Measurements from ENCODE around the gene SEMA3G.

The SEMA3G gene

GRCh38 chr3:52458031-52458760, 13.3 kb upstream of the SEMA3G start:
- Histone ChIP-seq H3K9me3 (ENCODE audit: control insufficient read depth, insufficient read depth, low read depth, low read length) (no peaks in the 10 kb centered on the region), H3K36me3 (ENCODE audit: control insufficient read depth, insufficient read depth, low read length) (peaks cover 48% of the 10 kb centered on the region), H3K4me3 (ENCODE audit: low read depth, low read length) (no peak overlapping the region), H3K27me3 (ENCODE audit: control insufficient read depth, insufficient read depth, low read length) (no peaks in the 10 kb centered on the region), H3K9ac (ENCODE audit: low read length) (no peak overlapping the region), H3K27ac (ENCODE audit: low read depth, low read length) (no peak overlapping the region), H3K4me1 (ENCODE audit: control insufficient read depth, insufficient read depth, low read length) (peaks cover 27% of the 10 kb centered on the region)

DNA sequence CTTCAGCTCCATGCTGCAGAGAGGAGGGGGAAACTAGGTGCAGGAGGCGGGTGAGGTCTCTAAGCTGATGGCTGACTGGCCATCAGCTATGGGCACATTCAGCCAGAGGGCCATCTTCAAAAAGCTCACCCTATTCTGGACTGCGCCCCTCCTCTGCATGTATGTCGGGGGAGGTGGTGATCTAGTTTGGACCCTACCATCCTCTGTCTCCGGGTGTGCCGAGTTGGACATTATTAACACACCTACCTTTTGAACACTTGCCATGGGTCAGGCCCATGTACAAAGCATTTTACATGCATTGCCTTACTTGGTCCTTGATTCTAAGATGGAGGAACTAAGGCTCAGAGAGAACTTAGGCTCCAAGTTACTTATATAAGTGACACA, 11.9 kb upstream of the SEMA3G start:
- Histone ChIP-seq H3K4me3 (ENCODE audit: low read depth, low read length) (peak overlapping the region; percentile 75), H3K27me3 (ENCODE audit: control insufficient read depth, insufficient read depth, low read length) (no peaks in the 10 kb centered on the region), H3K9ac (ENCODE audit: low read length) (peak overlapping the region; percentile 85), H3K27ac (ENCODE audit: low read depth, low read length) (no peak overlapping the region), H3K36me3 (ENCODE audit: control insufficient read depth, insufficient read depth, low read length) (peaks cover 37% of the 10 kb centered on the region), H3K4me1 (ENCODE audit: control insufficient read depth, insufficient read depth, low read length) (peaks cover 35% of the 10 kb centered on the region), H3K9me3 (ENCODE audit: control insufficient read depth, insufficient read depth, low read depth, low read length) (no peaks in the 10 kb centered on the region)

- 0 out of 2 replicates have a peak overlapping the region, but pooled peaks have one; percentile 76 for H3K27ac ChIP-seq (ENCODE audit: low read depth, low read length)
- H3K36me3 ChIP-seq (ENCODE audit: control insufficient read depth, insufficient read depth, low read length) = peaks cover 36% of the 10 kb centered on the region
- peaks cover 35% of the 10 kb centered on the region for H3K4me1 ChIP-seq (ENCODE audit: control insufficient read depth, insufficient read depth, low read length)
- H3K27me3 ChIP-seq (ENCODE audit: control insufficient read depth, insufficient read depth, low read length) = no peaks in the 10 kb centered on the region
- H3K9me3 ChIP-seq (ENCODE audit: control insufficient read depth, insufficient read depth, low read depth, low read length) = no peaks in the 10 kb centered on the region
- H3K9ac ChIP-seq (ENCODE audit: low read length) = peak overlapping the region; percentile 85
- peak overlapping the region; percentile 75 for H3K4me3 ChIP-seq (ENCODE audit: low read depth, low read length)
Measured at GRCh38 chr3:52456169-52456799, 11.4 kb upstream of the SEMA3G start.

- Histone ChIP-seq H3K9me3 (ENCODE audit: control insufficient read depth, insufficient read depth, low read depth, low read length) (no peaks in the 10 kb centered on the region), H3K36me3 (ENCODE audit: control insufficient read depth, insufficient read depth, low read length) (peaks cover 28% of the 10 kb centered on the region), H3K27me3 (ENCODE audit: control insufficient read depth, insufficient read depth, low read length) (no peaks in the 10 kb centered on the region), H3K4me1 (ENCODE audit: control insufficient read depth, insufficient read depth, low read length) (peaks cover 35% of the 10 kb centered on the region), H3K4me3 (ENCODE audit: low read depth, low read length) (peak within 1 kb of the TSS; percentile 75), H3K9ac (ENCODE audit: low read length) (peak within 1 kb of the TSS; percentile 85), H3K27ac (ENCODE audit: low read depth, low read length) (peak within 1 kb of the TSS; percentile 76; the same call in 1 of the 2 replicates)
Measured at GRCh38 chr3:52455283-52456168, 10.6 kb upstream of the SEMA3G start, which contains the start of gene NISCH. Gene NISCH (plus strand): TSS chr3:52455604. CDS start chr3:52455642, 38 bp downstream.

- Histone ChIP-seq H3K27me3 (ENCODE audit: control insufficient read depth, insufficient read depth, low read length) (no peaks in the 10 kb centered on the region), H3K27ac (ENCODE audit: low read depth, low read length) (no peak overlapping the region), H3K9me3 (ENCODE audit: control insufficient read depth, insufficient read depth, low read depth, low read length) (no peaks in the 10 kb centered on the region), H3K9ac (ENCODE audit: low read length) (no peak overlapping the region), H3K4me3 (ENCODE audit: low read depth, low read length) (peak overlapping the region; percentile 46), H3K4me1 (ENCODE audit: control insufficient read depth, insufficient read depth, low read length) (peaks cover 41% of the 10 kb centered on the region), H3K36me3 (ENCODE audit: control insufficient read depth, insufficient read depth, low read length) (peaks cover 22% of the 10 kb centered on the region)
Measured at GRCh38 chr3:52454938-52455282, 10.0 kb upstream of the SEMA3G start.

DNA sequence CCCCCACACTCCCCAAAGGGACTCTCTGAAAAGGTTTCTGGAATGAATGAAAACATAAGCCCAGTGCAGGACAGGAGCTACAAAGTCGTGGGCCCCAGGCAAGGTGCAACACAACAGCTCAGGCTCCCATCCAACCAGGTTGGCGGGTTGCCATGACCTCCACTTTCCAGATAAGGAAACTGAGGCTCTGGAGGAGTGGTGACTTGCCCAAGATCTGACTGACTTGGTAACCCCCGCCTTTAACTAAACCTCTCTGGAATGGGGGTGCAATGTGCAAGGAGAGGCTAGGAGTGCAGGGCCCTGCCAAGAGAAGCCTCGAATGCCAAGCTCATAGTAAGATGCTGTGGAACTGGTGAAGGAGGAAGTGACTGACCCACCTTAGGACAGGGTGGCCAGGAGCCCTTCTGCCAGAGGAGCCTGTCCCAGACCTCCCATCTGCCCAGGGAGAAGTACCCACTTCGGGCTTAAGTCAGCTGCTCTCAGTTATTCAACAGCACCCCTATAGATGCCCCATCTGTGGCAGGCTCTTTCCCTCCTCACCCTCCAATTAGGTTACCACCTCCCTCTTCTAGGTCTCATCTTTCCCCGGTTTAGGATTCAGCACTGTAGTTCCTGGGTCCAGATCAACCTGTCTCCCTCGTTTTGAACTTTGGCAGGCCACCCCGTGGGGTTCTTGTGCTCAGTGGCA, 9.5 kb upstream of the SEMA3G start:
- Histone ChIP-seq H3K9me3 (ENCODE audit: control insufficient read depth, insufficient read depth, low read depth, low read length) (no peaks in the 10 kb centered on the region), H3K4me1 (ENCODE audit: control insufficient read depth, insufficient read depth, low read length) (peaks cover 44% of the 10 kb centered on the region), H3K4me3 (ENCODE audit: low read depth, low read length) (no peak overlapping the region), H3K9ac (ENCODE audit: low read length) (no peak overlapping the region), H3K27me3 (ENCODE audit: control insufficient read depth, insufficient read depth, low read length) (no peaks in the 10 kb centered on the region), H3K36me3 (ENCODE audit: control insufficient read depth, insufficient read depth, low read length) (peaks cover 22% of the 10 kb centered on the region), H3K27ac (ENCODE audit: low read depth, low read length) (no peak overlapping the region)

DNA sequence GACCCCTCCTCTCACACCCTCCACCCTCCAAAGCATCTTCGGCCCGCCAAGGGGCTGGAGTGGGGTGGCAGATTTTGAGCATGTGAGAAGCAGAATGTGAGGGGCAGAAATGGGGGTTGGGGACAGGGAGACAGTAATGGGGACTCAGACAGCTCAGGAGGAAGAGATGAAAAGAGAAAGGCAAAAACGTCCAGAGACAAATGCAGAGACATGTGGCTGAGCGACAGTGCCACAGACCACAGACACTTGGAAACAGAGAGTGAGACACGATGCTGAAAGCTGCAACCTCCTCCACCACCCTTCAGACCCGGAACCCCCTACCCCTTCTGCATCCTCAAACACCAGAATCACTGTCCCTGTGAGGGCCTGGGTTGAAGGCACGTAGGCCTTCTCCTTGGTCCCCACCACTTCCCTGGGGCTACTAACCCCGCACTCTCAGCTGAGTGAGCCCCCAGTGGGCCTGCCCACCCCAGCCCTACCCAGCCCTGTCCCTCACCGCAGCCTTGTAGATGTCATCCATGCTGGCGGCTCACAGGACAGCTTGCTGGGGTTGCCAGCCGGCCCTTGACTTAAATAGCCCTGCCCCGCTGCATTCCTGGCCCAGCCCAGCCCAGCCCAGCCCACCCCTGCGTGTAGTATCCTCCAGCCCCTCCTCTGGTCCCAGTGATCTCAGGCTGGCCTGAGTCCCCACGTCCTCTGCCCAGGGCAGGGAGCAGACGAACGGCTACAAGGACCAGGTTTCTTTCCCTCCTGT, 8.8 kb upstream of the SEMA3G start, which contains the start of gene TNNC1:
TSS of gene TNNC1 (minus strand) at position 546 of the 754 bp plus-strand sequence. CDS start at position 520, 26 bp downstream.
- Histone ChIP-seq H3K27ac (ENCODE audit: low read depth, low read length) (no peak within 1 kb of the TSS), H3K4me3 (ENCODE audit: low read depth, low read length) (peak within 1 kb of the TSS; percentile 29; the same call in 1 of the 2 replicates), H3K27me3 (ENCODE audit: control insufficient read depth, insufficient read depth, low read length) (no peaks in the 10 kb centered on the region), H3K9me3 (ENCODE audit: control insufficient read depth, insufficient read depth, low read depth, low read length) (no peaks in the 10 kb centered on the region), H3K36me3 (ENCODE audit: control insufficient read depth, insufficient read depth, low read length) (peaks cover 15% of the 10 kb centered on the region), H3K4me1 (ENCODE audit: control insufficient read depth, insufficient read depth, low read length) (peaks cover 44% of the 10 kb centered on the region), H3K9ac (ENCODE audit: low read length) (peak within 1 kb of the TSS; percentile 41)

DNA sequence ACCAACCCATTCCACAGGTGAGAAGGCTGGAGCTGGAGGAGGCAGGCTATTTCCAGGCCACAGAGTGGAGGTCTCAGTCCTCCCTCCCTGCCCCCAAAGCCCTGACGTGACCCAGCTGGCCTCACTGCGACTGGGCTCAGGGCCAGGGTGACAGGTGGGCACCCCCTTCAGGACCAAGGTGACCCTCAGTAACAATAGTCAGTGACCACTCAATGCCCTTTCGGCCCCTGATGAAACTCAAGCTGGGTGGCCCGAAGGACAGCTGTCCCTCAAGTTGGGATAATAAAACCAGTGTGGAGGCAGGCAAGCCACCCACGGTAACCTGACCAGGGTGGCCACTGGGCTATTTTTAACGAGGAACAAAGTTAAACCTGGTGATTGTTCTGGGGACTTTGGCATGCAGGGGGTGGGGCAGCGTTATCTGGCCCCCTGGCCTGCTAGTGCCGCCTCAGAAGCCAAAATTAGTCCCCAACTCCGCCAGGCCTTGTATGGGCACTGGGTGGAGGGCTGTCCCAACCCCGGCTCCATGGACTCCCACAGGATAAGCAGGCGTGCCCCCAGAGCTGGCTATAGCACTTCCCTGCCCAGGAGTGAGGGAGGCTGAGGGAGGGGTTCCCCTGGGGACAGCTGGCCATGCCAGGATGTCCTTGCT, 7.8 kb upstream of the SEMA3G start:
- H3K4me1 ChIP-seq (ENCODE audit: control insufficient read depth, insufficient read depth, low read length) = peaks cover 44% of the 10 kb centered on the region
- peaks cover 5% of the 10 kb centered on the region for H3K36me3 ChIP-seq (ENCODE audit: control insufficient read depth, insufficient read depth, low read length)
- H3K9me3 ChIP-seq (ENCODE audit: control insufficient read depth, insufficient read depth, low read depth, low read length) = no peaks in the 10 kb centered on the region
- peak overlapping the region; percentile 41 for H3K9ac ChIP-seq (ENCODE audit: low read length)
- H3K27ac ChIP-seq (ENCODE audit: low read depth, low read length) = no peak overlapping the region
- H3K27me3 ChIP-seq (ENCODE audit: control insufficient read depth, insufficient read depth, low read length) = no peaks in the 10 kb centered on the region
- no peak overlapping the region; the same call in 1 of the 2 replicates for H3K4me3 ChIP-seq (ENCODE audit: low read depth, low read length)

DNA sequence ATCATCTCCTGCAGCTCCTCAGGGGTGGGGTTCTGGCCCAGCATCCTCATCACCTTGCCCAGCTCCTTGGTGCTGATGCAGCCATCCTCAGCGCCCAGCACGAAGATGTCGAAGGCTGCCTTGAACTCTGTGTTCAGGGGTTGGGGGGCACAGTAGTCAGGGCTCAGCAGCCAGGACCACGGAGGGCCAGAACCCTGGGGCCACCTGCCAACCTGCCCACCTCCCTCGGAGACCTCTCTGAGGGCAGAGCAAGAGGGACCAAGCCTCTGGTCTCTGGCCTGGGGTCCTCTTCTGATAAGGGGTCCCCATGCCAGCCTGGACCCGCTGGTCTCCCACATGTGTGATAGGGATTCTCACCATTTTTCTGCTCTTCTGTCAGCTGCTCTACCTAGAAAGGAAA, 7.2 kb upstream of the SEMA3G start:
- Histone ChIP-seq H3K27me3 (ENCODE audit: control insufficient read depth, insufficient read depth, low read length) (no peaks in the 10 kb centered on the region), H3K27ac (ENCODE audit: low read depth, low read length) (no peak overlapping the region), H3K9me3 (ENCODE audit: control insufficient read depth, insufficient read depth, low read depth, low read length) (no peaks in the 10 kb centered on the region), H3K4me3 (ENCODE audit: low read depth, low read length) (no peak overlapping the region), H3K4me1 (ENCODE audit: control insufficient read depth, insufficient read depth, low read length) (peaks cover 42% of the 10 kb centered on the region), H3K36me3 (ENCODE audit: control insufficient read depth, insufficient read depth, low read length) (no peaks in the 10 kb centered on the region), H3K9ac (ENCODE audit: low read length) (no peak overlapping the region)
